HepG2 (cell line): Measurements from ENCODE around the gene KCTD18. TPM values are rescaled to one million over a fixed set of nuclear protein-coding genes. Genes with fewer than 3 reads are reported as not detected.

ENCODE experiments used
- AGO2 ChIP-seq: fragments of 200-400 bp; formaldehyde crosslinking; optimal IDR thresholded peaks from 2 replicates; pipeline ENCODE3; 2017; ENCODE audit warnings: mild to moderate bottlenecking, low read depth, low read length, moderate library complexity
- EP300 ChIP-seq, 3 experiments: sonication (generic) in 1 of 3; formaldehyde crosslinking in 1 of 3; IDR thresholded peaks; 2 replicates each; pipeline versions ENCODE4 v1.5.1 to v1.6.1; 2011 to 2020; ENCODE audit warnings: low read depth in 2 of 3, low read length in 2 of 3, borderline replicate concordance in 1 of 3, improper control_type of control experiment in 1 of 3, mild to moderate bottlenecking in 1 of 3, missing genetic modification reagents in 1 of 3, moderate library complexity in 1 of 3
- MTF1 ChIP-seq: sonication (generic); formaldehyde crosslinking; IDR thresholded peaks from 2 replicates; pipeline ENCODE4 v1.5.0; 2020; ENCODE audit warnings: missing genetic modification reagents
- RBFOX2 ChIP-seq: fragments of 200-400 bp; formaldehyde crosslinking; IDR thresholded peaks from 2 replicates; pipeline ENCODE4 v1.6.1; 2017; ENCODE audit warnings: low read depth, mild to moderate bottlenecking, low read length
- SP4 ChIP-seq: sonication (generic); formaldehyde crosslinking; IDR thresholded peaks from 2 replicates; pipeline ENCODE4 v1.8.1; 2023; ENCODE audit warnings: mild to moderate bottlenecking, missing genetic modification reagents
- THYN1 ChIP-seq: sonication (generic); formaldehyde crosslinking; IDR thresholded peaks from 2 replicates; pipeline ENCODE4 v1.8.1; 2023; ENCODE audit warnings: low read depth, mild to moderate bottlenecking, moderate library complexity, missing genetic modification reagents, borderline replicate concordance
- U2AF2 ChIP-seq: fragments of 200-400 bp; formaldehyde crosslinking; IDR thresholded peaks from 2 replicates; pipeline ENCODE4 v1.6.1; 2017; ENCODE audit warnings: low read depth, mild to moderate bottlenecking, low read length
- XRCC5 ChIP-seq: fragments of 200-400 bp; formaldehyde crosslinking; optimal IDR thresholded peaks from 2 replicates; pipeline ENCODE3; 2017; ENCODE audit warnings: mild to moderate bottlenecking, low read length
- ZNF30 ChIP-seq: sonication (generic); formaldehyde crosslinking; IDR thresholded peaks from 2 replicates; pipeline ENCODE4 v1.5.0; 2020; ENCODE audit warnings: mild to moderate bottlenecking, missing genetic modification reagents
- ZNF83 ChIP-seq: sonication (generic); formaldehyde crosslinking; IDR thresholded peaks from 2 replicates; pipeline ENCODE4 v1.4.0; 2020; ENCODE audit warnings: missing genetic modification reagents, mild to moderate bottlenecking, borderline replicate concordance
- polyA plus RNA-seq, 8 experiments: library from polyadenylated mRNA; depleted of rRNA in 3 of 8; stranded (reverse) in 7 of 8; unstranded in 1 of 8; fragments of >200 nt; fragmentation: Illumina TruSeq in 4 of 8; extraction: Trizol in 4 of 8; gene quantifications; 2 replicates each; pipeline versions ENCODE4 v1.2.1 to v1.2.3, GENCODE V29; 2011 to 2016; ENCODE audit warnings: low read depth in 4 of 8, missing spikeins in 1 of 8, mixed read lengths in 1 of 8; ENCODE audit not compliant: insufficient read depth in 1 of 8
- total RNA-seq, 5 experiments: library from RNA; depleted of rRNA; stranded (reverse); fragments of >200 nt; fragmentation: Illumina TruSeq; extraction: Trizol; gene quantifications; 2 replicates each; pipeline ENCODE4 v1.2.3, GENCODE V29; 2016; ENCODE audit warnings: low read depth in 1 of 5
- TF ChIP-seq, protein P1 (sequence below): sonication (generic); formaldehyde crosslinking; IDR thresholded peaks from 2 replicates; pipeline ENCODE4 v1.5.1; 2020; ENCODE audit warnings: missing genetic modification reagents, mild to moderate bottlenecking, borderline replicate concordance
- TF ChIP-seq, protein P2 (sequence below): fragments of 450-650 bp; IDR thresholded peaks from 2 replicates; pipeline ENCODE4 v1.6.1; 2017; ENCODE audit warnings: mild to moderate bottlenecking
- TF ChIP-seq, protein P3 (sequence below): sonication (generic); formaldehyde crosslinking; IDR thresholded peaks from 2 replicates; pipeline ENCODE4 v1.4.0; 2020; ENCODE audit warnings: missing genetic modification reagents, mild to moderate bottlenecking, borderline replicate concordance
- TF ChIP-seq, protein P4 (sequence below), 2 experiments: IDR thresholded peaks; 2 replicates each; pipeline ENCODE4 v1.6.1; 2011 to 2012; ENCODE audit warnings: low read length in 2 of 2, borderline replicate concordance in 1 of 2, low read depth in 1 of 2, mild to moderate bottlenecking in 1 of 2, moderate library complexity in 1 of 2
- TF ChIP-seq, protein P5 (sequence below): sonication (generic); formaldehyde crosslinking; IDR thresholded peaks from 2 replicates; pipeline ENCODE4 v1.8.0; 2022; ENCODE audit warnings: mild to moderate bottlenecking, missing genetic modification reagents, moderate library complexity

The KCTD18 gene
- total and polyA plus RNA-seq, 2 of the 13 experiments (the other 11 are each of a cell fraction or from before 2014, with no cell fraction given), result 2.2 to 7.1 TPM

DNA sequence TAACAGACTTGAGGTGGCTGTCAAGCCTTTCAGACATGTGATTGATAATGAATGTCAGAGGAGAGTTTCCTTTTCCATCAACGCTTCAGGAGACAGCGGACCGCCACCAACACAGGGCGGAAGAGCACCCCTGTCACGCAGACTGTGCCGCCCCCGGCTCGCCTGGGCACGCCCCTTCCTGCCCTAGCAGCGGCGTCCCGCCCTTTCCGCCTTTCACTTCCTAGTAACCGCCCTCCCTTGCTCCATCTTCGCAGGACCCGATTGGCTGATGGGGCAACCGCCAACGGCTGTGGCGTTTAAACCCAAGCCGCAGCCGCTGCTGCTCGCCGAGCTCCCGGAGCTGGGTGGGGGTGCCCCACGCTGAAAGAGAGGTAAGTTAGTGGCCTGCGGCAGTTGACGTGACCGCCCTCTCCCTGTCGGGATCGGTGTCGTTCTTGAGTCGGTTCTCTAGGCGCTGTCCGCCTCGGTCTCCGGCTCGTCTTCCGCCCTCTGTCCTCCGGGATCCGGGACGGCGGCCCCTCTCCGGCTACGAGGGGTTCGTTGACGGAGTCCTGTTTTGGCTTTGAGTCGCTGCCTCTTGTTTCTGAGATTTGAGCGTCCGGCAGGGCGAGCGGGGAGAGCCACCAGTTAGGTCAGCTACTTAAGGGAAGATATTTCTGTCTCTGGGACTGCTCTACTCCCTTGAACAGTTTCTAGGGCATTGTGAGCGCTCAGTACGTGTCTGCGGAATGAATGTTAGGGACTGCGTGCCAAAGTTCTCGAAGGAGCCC lies 16.2 kb upstream of the KCTD18 start, which contains the start of gene SGO2 (continued):
- TF ChIP-seq RBFOX2 (peak; percentile 87), ZNF30 (CRISPR knock-in tag) (no peak), MTF1 (CRISPR knock-in tag) (no peak), SP4 (CRISPR knock-in tag) (peak; percentile 99), AGO2 (no peak), U2AF2 (no peak), THYN1 (CRISPR knock-in tag) (0 out of 2 replicates have a peak, but pooled peaks have one; percentile 35), EP300 (IDR thresholded peaks at IDR 0.05; ENCODE audit: low read depth in 2 of 2, low read length in 2 of 2) (peak in 1 of 2 experiments; percentile 8; a peak in 1 of 4 replicates), EP300 (CRISPR knock-in tag; IDR thresholded peaks at IDR 0.05; ENCODE audit: borderline replicate concordance) (peak; percentile 56), XRCC5 (peak; percentile 80), ZNF83 (peak; percentile 12; the same call in 1 of the 2 replicates)
- TF ChIP-seq, protein P1, sequence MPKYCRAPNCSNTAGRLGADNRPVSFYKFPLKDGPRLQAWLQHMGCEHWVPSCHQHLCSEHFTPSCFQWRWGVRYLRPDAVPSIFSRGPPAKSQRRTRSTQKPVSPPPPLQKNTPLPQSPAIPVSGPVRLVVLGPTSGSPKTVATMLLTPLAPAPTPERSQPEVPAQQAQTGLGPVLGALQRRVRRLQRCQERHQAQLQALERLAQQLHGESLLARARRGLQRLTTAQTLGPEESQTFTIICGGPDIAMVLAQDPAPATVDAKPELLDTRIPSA (CRISPR knock-in tag), result no peak; the same call in 1 of the 2 replicates
- TF ChIP-seq, protein P2, sequence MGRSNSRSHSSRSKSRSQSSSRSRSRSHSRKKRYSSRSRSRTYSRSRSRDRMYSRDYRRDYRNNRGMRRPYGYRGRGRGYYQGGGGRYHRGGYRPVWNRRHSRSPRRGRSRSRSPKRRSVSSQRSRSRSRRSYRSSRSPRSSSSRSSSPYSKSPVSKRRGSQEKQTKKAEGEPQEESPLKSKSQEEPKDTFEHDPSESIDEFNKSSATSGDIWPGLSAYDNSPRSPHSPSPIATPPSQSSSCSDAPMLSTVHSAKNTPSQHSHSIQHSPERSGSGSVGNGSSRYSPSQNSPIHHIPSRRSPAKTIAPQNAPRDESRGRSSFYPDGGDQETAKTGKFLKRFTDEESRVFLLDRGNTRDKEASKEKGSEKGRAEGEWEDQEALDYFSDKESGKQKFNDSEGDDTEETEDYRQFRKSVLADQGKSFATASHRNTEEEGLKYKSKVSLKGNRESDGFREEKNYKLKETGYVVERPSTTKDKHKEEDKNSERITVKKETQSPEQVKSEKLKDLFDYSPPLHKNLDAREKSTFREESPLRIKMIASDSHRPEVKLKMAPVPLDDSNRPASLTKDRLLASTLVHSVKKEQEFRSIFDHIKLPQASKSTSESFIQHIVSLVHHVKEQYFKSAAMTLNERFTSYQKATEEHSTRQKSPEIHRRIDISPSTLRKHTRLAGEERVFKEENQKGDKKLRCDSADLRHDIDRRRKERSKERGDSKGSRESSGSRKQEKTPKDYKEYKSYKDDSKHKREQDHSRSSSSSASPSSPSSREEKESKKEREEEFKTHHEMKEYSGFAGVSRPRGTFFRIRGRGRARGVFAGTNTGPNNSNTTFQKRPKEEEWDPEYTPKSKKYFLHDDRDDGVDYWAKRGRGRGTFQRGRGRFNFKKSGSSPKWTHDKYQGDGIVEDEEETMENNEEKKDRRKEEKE, result no peak
- TF ChIP-seq, protein P3, sequence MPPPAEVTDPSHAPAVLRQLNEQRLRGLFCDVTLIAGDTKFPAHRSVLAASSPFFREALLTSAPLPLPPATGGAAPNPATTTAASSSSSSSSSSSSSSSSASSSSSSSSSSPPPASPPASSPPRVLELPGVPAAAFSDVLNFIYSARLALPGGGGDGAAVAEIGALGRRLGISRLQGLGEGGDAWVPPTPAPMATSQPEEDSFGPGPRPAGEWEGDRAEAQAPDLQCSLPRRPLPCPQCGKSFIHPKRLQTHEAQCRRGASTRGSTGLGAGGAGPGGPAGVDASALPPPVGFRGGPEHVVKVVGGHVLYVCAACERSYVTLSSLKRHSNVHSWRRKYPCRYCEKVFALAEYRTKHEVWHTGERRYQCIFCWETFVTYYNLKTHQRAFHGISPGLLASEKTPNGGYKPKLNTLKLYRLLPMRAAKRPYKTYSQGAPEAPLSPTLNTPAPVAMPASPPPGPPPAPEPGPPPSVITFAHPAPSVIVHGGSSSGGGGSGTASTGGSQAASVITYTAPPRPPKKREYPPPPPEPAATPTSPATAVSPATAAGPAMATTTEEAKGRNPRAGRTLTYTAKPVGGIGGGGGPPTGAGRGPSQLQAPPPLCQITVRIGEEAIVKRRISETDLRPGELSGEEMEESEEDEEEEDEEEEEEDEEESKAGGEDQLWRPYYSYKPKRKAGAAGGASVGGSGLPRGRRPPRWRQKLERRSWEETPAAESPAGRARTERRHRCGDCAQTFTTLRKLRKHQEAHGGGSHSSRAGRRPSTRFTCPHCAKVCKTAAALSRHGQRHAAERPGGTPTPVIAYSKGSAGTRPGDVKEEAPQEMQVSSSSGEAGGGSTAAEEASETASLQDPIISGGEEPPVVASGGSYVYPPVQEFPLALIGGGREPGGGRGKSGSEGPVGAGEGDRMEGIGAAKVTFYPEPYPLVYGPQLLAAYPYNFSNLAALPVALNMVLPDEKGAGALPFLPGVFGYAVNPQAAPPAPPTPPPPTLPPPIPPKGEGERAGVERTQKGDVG (CRISPR knock-in tag), result peak; percentile 81; the same call in 1 of the 2 replicates
- TF ChIP-seq, protein P4, sequence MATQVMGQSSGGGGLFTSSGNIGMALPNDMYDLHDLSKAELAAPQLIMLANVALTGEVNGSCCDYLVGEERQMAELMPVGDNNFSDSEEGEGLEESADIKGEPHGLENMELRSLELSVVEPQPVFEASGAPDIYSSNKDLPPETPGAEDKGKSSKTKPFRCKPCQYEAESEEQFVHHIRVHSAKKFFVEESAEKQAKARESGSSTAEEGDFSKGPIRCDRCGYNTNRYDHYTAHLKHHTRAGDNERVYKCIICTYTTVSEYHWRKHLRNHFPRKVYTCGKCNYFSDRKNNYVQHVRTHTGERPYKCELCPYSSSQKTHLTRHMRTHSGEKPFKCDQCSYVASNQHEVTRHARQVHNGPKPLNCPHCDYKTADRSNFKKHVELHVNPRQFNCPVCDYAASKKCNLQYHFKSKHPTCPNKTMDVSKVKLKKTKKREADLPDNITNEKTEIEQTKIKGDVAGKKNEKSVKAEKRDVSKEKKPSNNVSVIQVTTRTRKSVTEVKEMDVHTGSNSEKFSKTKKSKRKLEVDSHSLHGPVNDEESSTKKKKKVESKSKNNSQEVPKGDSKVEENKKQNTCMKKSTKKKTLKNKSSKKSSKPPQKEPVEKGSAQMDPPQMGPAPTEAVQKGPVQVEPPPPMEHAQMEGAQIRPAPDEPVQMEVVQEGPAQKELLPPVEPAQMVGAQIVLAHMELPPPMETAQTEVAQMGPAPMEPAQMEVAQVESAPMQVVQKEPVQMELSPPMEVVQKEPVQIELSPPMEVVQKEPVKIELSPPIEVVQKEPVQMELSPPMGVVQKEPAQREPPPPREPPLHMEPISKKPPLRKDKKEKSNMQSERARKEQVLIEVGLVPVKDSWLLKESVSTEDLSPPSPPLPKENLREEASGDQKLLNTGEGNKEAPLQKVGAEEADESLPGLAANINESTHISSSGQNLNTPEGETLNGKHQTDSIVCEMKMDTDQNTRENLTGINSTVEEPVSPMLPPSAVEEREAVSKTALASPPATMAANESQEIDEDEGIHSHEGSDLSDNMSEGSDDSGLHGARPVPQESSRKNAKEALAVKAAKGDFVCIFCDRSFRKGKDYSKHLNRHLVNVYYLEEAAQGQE (IDR thresholded peaks at IDR 0.05; ENCODE audit: borderline replicate concordance in 1 of 2, low read depth in 1 of 2, low read length in 2 of 2), result peak in 1 of 2 experiments; percentile 30; a peak in 1 of 4 replicates
- TF ChIP-seq, protein P5, sequence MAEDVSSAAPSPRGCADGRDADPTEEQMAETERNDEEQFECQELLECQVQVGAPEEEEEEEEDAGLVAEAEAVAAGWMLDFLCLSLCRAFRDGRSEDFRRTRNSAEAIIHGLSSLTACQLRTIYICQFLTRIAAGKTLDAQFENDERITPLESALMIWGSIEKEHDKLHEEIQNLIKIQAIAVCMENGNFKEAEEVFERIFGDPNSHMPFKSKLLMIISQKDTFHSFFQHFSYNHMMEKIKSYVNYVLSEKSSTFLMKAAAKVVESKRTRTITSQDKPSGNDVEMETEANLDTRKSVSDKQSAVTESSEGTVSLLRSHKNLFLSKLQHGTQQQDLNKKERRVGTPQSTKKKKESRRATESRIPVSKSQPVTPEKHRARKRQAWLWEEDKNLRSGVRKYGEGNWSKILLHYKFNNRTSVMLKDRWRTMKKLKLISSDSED (CRISPR knock-in tag), result no peak
